Upper lobe of left lung (tissue), 6 donors: Measurements from ENCODE around the gene NBEA. TPM values are rescaled to one million over a fixed set of nuclear protein-coding genes. Genes with fewer than 3 reads are reported as not detected.

Experiments
- ATAC-seq, 2 donors: fragments of 200-7000 bp; cut with Tn5 transposase; one replicate each; pipeline ENCODE4 v1.9.1; 2022; ENCODE audit warnings: mild to moderate bottlenecking in 2 of 2, moderate library complexity in 2 of 2; ENCODE audit not compliant: low FRiP score in 2 of 2
- DNase-seq, 2 donors: peaks; one replicate each; pipeline ENCODE4 v3.0.0-alpha.2; 2019 to 2020
- H3K27ac ChIP-seq, 4 donors: fragments of 200-600 bp; sonication (generic); one replicate each; pipeline ENCODE4 v1.5.1; 2016 to 2019
- H3K27me3 ChIP-seq, 4 donors: fragments of 200-600 bp; sonication (generic); one replicate each; pipeline ENCODE4 v1.5.1; 2017 to 2019
- H3K36me3 ChIP-seq, 4 donors: fragments of 200-600 bp; sonication (generic); one replicate each; pipeline ENCODE4 v1.5.1; 2016 to 2019
- H3K4me1 ChIP-seq, 4 donors: fragments of 200-600 bp; sonication (generic); one replicate each; pipeline ENCODE4 v1.5.1; 2018 to 2019
- H3K4me3 ChIP-seq, 4 donors: fragments of 200-600 bp; sonication (generic); one replicate each; pipeline ENCODE4 v1.5.1; 2017 to 2019; ENCODE audit warnings: mild to moderate bottlenecking in 2 of 4, moderate library complexity in 1 of 4
- H3K9me3 ChIP-seq, 4 donors: fragments of 200-600 bp; sonication (generic); one replicate each; pipeline ENCODE4 v1.5.1; 2018 to 2019
- CTCF ChIP-seq, 6 experiments: fragments of 450-650 bp in 4 of 6; fragments of 200-600 bp in 2 of 6; sonication (generic) in 2 of 6; IDR thresholded peaks; one replicate each; pipeline ENCODE4 v1.5.1; 2016 to 2019; ENCODE audit warnings: antibody characterized with exemption in 6 of 6
- EP300 ChIP-seq, 4 donors: sonication (generic); formaldehyde crosslinking; IDR thresholded peaks; one replicate each; pipeline ENCODE4 v1.5.1; 2017; ENCODE audit warnings: antibody characterized with exemption in 4 of 4, control low read depth in 2 of 4
- POLR2A ChIP-seq, 4 donors: fragments of 450-650 bp; IDR thresholded peaks; one replicate each; pipeline ENCODE4 v1.5.1; 2016 to 2017; ENCODE audit warnings: antibody characterized with exemption in 4 of 4, mild to moderate bottlenecking in 2 of 4
- POLR2AphosphoS5 ChIP-seq, 2 donors: sonication (generic); formaldehyde crosslinking; IDR thresholded peaks; one replicate each; pipeline ENCODE4 v1.5.1; 2017; ENCODE audit warnings: antibody characterized with exemption in 2 of 2
- WGBS, 2 donors: methylation state at CpG; one replicate each; pipeline ENCODE4 v1.1.5; 2017 to 2018; 5-methylcytosine and 5-hydroxymethylcytosine counted together
- small RNA-seq, 4 donors: library from RNA; depleted of rRNA; stranded (forward); fragments of <200 nt; gene quantifications; one replicate each; pipeline ENCODE3, GENCODE V24; 2016
- total RNA-seq, 6 donors: library from RNA; depleted of rRNA in 4 of 6; stranded (reverse); fragments of >200 nt in 4 of 6; gene quantifications; one replicate each; pipeline versions ENCODE4 v1.1.0 to v1.2.1, GENCODE V29; 2016 to 2021
- donor health status: DM: no; HTN: no; CAD: no; lungs with moderate emphysema.
- donor health status: DM: no; HTN: yes; CAD: no; lungs with severe emphysema.

NBEA gene
- total RNA-seq, 6 donors from 2014 or later, result 2.7 to 21.4 (median 5.5) TPM

- H3K9me3 ChIP-seq, result no peaks in the 10 kb centered on the region
- 71 to 74% methylated on average over 5 of the region's 5 CpGs for WGBS, 2 donors
- ATAC-seq, result no peak
- no peak overlapping the region for H3K4me3 ChIP-seq
- H3K4me1 ChIP-seq, result peaks cover 3 to 9% (median 8%) of the 10 kb centered on the region in 4 donors
- H3K27me3 ChIP-seq, result no peaks in the 10 kb centered on the region
- DNase-seq, result no peak
- H3K36me3 ChIP-seq, result no peaks in the 10 kb centered on the region
- no peak overlapping the region for H3K27ac ChIP-seq
- TF ChIP-seq CTCF (IDR thresholded peaks at IDR 0.05) (no peak), EP300 (IDR thresholded peaks at IDR 0.05) (no peak), POLR2AphosphoS5 (IDR thresholded peaks at IDR 0.05) (no peak), POLR2A (IDR thresholded peaks at IDR 0.05) (no peak)
These were observed 776.0 kb downstream of the NBEA start for GRCh38 chr13:35718084-35718483.

DNA sequence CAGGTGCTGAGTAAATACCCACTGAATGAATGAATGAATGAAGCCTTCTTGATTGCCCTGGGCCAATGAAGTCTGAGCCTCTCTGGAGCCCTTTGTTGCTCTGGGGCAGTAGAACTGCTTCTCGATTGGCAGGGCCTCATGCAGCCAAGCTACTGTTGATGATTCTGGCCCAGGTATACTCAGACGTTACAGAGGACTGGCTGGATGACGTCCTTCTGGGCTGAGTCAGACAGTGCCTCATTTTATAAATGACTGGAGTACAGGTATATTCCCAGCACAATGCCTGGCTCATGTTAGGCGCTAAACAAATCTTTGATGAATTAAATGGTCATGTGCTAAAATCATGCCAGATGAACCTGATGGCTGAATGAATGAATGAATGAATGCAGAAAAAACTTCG lies 778.2 kb downstream of the NBEA start:
- no peaks in the 10 kb centered on the region for H3K27me3 ChIP-seq
- TF ChIP-seq CTCF (IDR thresholded peaks at IDR 0.05) (no peak), EP300 (IDR thresholded peaks at IDR 0.05) (no peak), POLR2A (IDR thresholded peaks at IDR 0.05) (no peak), POLR2AphosphoS5 (IDR thresholded peaks at IDR 0.05) (no peak)
- no peaks in the 10 kb centered on the region for H3K36me3 ChIP-seq
- H3K27ac ChIP-seq, result no peak overlapping the region
- DNase-seq, result no peak
- no peak overlapping the region for H3K4me3 ChIP-seq
- H3K4me1 ChIP-seq, result peaks cover 3 to 20% (median 12%) of the 10 kb centered on the region in 4 donors
- no peaks in the 10 kb centered on the region for H3K9me3 ChIP-seq
- WGBS, 2 donors, result 70 to 81% methylated on average over 4 to 5 of the region's 5 CpGs
- ATAC-seq, result no peak

- no peak overlapping the region for H3K27ac ChIP-seq
- peaks cover 3 to 20% (median 11%) of the 10 kb centered on the region in 4 donors for H3K4me1 ChIP-seq
- no peaks in the 10 kb centered on the region for H3K27me3 ChIP-seq
- H3K9me3 ChIP-seq, result no peaks in the 10 kb centered on the region
- TF ChIP-seq CTCF (IDR thresholded peaks at IDR 0.05), result peak; percentile 58 to 83 (median 70)
- no peak for TF ChIP-seq POLR2A (IDR thresholded peaks at IDR 0.05)
- H3K4me3 ChIP-seq, result no peak overlapping the region
- no peaks in the 10 kb centered on the region for H3K36me3 ChIP-seq
- peak in 1 of 2 donors; percentile 31 for DNase-seq
- 34 to 42% methylated on average over 21 of the region's 21 CpGs for WGBS, 2 donors
- peak in 1 of 2 donors; percentile 45 for ATAC-seq
These were observed 778.9 kb downstream of the NBEA start for GRCh38 chr13:35720690-35721554.

Small RNAs within 50 kb of the gene (small RNA-seq; reads per million reads assigned to genes)
- 0 reads per million in 4 donors for gene RF00017
